HTERT RPE-1 (cell line): Measurements from ENCODE around the gene KCTD20.
"Not testable (repeated sequence)": the region's sequence is repeated elsewhere in the genome, so short reads cannot be mapped to it uniquely, and the experiment has no call there.

Experiments
- in situ Hi-C: fragments of 300-500 bp; cut with MboI; formaldehyde crosslinking; loops from 4 replicates; pipeline ENCODE4 v1.14.3; 2020; ENCODE audit warnings: low sequenced_read_pairs

KCTD20 gene

GRCh38 chr6:36443471-36444428, 950 bp downstream of the KCTD20 start:
- in situ Hi-C loops: no loop called here

GRCh38 chr6:36444470-36444869, 1.7 kb downstream of the KCTD20 start:
- in situ Hi-C loops: no loop called here

- in situ Hi-C loops: no loop called here
These were observed 2.8 kb downstream of the KCTD20 start for GRCh38 chr6:36445621-36446020.

GRCh38 chr6:36449173-36449572, 6.4 kb downstream of the KCTD20 start:
- in situ Hi-C loops: not testable (repeated sequence)

- in situ Hi-C loops: not testable (repeated sequence)
These were observed 10.1 kb downstream of the KCTD20 start for GRCh38 chr6:36452897-36453296.

GRCh38 chr6:36455486-36456027, 12.8 kb downstream of the KCTD20 start:
- in situ Hi-C loops: no loop called here

- in situ Hi-C loops: no loop called here
These were observed 16.7 kb downstream of the KCTD20 start for GRCh38 chr6:36459501-36459900.

- in situ Hi-C loops: no loop called here
These were observed 18.1 kb downstream of the KCTD20 start for GRCh38 chr6:36460916-36461315.

- in situ Hi-C loops: no loop called here
These were observed 18.8 kb downstream of the KCTD20 start for GRCh38 chr6:36461646-36462045.

GRCh38 chr6:36463676-36464075, 20.9 kb downstream of the KCTD20 start:
- in situ Hi-C loops: no loop called here

GRCh38 chr6:36464233-36464632, 21.4 kb downstream of the KCTD20 start:
- in situ Hi-C loops: no loop called here

GRCh38 chr6:36467625-36468024, 24.8 kb downstream of the KCTD20 start:
- in situ Hi-C loops: no loop called here

GRCh38 chr6:36469148-36469661, 26.4 kb downstream of the KCTD20 start:
- in situ Hi-C loops: no loop called here

- in situ Hi-C loops: no loop called here
These were observed 27.1 kb downstream of the KCTD20 start for GRCh38 chr6:36469946-36470345.

- in situ Hi-C loops: no loop called here
These were observed 35.3 kb downstream of the KCTD20 start for GRCh38 chr6:36478051-36478526.

GRCh38 chr6:36479256-36479655, 36.5 kb downstream of the KCTD20 start:
- in situ Hi-C loops: no loop called here

GRCh38 chr6:36483326-36483725, 40.5 kb downstream of the KCTD20 start:
- in situ Hi-C loops: not testable (repeated sequence)

GRCh38 chr6:36484736-36485135, 41.9 kb downstream of the KCTD20 start:
- in situ Hi-C loops: no loop called here

- in situ Hi-C loops: no loop called here
These were observed 44.9 kb downstream of the KCTD20 start for GRCh38 chr6:36487698-36488097.

- in situ Hi-C loops: no loop called here
These were observed 45.4 kb downstream of the KCTD20 start for GRCh38 chr6:36488221-36488620.

- in situ Hi-C loops: no loop called here
These were observed 46.6 kb downstream of the KCTD20 start for GRCh38 chr6:36489426-36489825.

- in situ Hi-C loops: no loop called here
These were observed 48.7 kb downstream of the KCTD20 start for GRCh38 chr6:36491378-36491965.
